ENCODE results near the gene MINDY4B. TPM values are rescaled to one million over a fixed set of nuclear protein-coding genes. Genes with fewer than 3 reads are reported as not detected.

Gene MINDY4B
- total and polyA plus RNA-seq, 2 of the 8 experiments (the other 6 are each of a cell fraction or from before 2014, with no cell fraction given) = not detected

GRCh38 chr3:150825192-150825915 is 79.9 kb downstream of the MINDY4B start:
- H2BK5ac ChIP-seq (ENCODE audit: low read depth, low read length) = no peak overlapping the region
- no peak overlapping the region; the same call in 1 of the 2 replicates for H4K8ac ChIP-seq (ENCODE audit: extremely low read depth, insufficient read depth, low read length)
- H3K4me2 ChIP-seq (ENCODE audit: insufficient read depth in 1 of 2, low read depth in 2 of 2, low read length in 2 of 2) = no peak overlapping the region
- no peaks in the 10 kb centered on the region for H3K9me3 ChIP-seq (ENCODE audit: insufficient read depth in 2 of 2, low read depth in 1 of 2, low read length in 1 of 2)
- no peak overlapping the region for H4K5ac ChIP-seq (ENCODE audit: insufficient read length, low read depth, low read length)
- H2BK20ac ChIP-seq (ENCODE audit: low read length) = no peak overlapping the region
- WGBS, 2 experiments (ENCODE audit: extremely low coverage in 1 of 2, insufficient coverage in 1 of 2, insufficient read length in 1 of 2, insufficient replicate concordance in 2 of 2, low coverage in 1 of 2, low lambda C conversion rate in 2 of 2, missing lambda C conversion rate in 1 of 2) = 87% methylated on average over 6 of the region's 6 CpGs; no CpG with 5 or more reads in 1 of the 2 experiments
- no peak overlapping the region for H4K91ac ChIP-seq (replicated peaks; ENCODE audit: insufficient read length, low read length)
- no peak overlapping the region; the same call in 1 of the 2 replicates for H2BK12ac ChIP-seq (ENCODE audit: low read depth, low read length)
- H3K4ac ChIP-seq (replicated peaks; ENCODE audit: insufficient read length, low read depth, low read length) = no peak overlapping the region
- H3K4me1 ChIP-seq (replicated peaks in 1 of 4; ENCODE audit: control insufficient read depth in 3 of 4, insufficient read depth in 4 of 4, low read length in 3 of 4) = no peaks in the 10 kb centered on the region; a peak in 1 of 7 replicates
- no peak overlapping the region for H3K9ac ChIP-seq (replicated peaks in 1 of 4; ENCODE audit: extremely low read depth in 1 of 4, low read depth in 3 of 4, low read length in 3 of 4)
- no peak overlapping the region for H3K23ac ChIP-seq (ENCODE audit: insufficient read length)
- ChIA-PET CTCF (ENCODE audit: partially characterized antibody) (interaction anchor here (0.7 to 8.7 kb wide), 8 partner anchors 11 to 54 kb away, joined by 4 to 104 read pairs (median 4); no protein-coding TSS in a partner anchor), POLR2A (ENCODE audit: partially characterized antibody) (no interaction called here)
- no peak overlapping the region for H3K4me3 ChIP-seq (ENCODE audit: extremely low read depth in 1 of 4, insufficient read depth in 2 of 4, low read depth in 3 of 4, low read length in 4 of 4)
- H3K56ac ChIP-seq (replicated peaks; ENCODE audit: insufficient read length, low read depth, low read length) = no peak overlapping the region
- no peak overlapping the region for H2BK15ac ChIP-seq (ENCODE audit: low read length)
- H3K18ac ChIP-seq (ENCODE audit: extremely low read depth, low read length) = no peak overlapping the region
- H3K79me1 ChIP-seq (ENCODE audit: low read depth, low read length) = no peaks in the 10 kb centered on the region
- H2AFZ ChIP-seq (ENCODE audit: low read length) = no peak overlapping the region
- no peaks in the 10 kb centered on the region for H3K36me3 ChIP-seq (ENCODE audit: control insufficient read depth in 2 of 4, insufficient read depth in 4 of 4, low read length in 3 of 4)
- FAIRE-seq (no peak), DNase-seq (ENCODE audit: low read depth in 1 of 2, low spot score in 2 of 2) (no peak)
- no peaks in the 10 kb centered on the region for H4K20me1 ChIP-seq (replicated peaks in 1 of 2; ENCODE audit: control insufficient read depth in 1 of 2, insufficient read depth in 2 of 2, low read length in 2 of 2)
- H2BK120ac ChIP-seq (replicated peaks; ENCODE audit: low read depth, low read length) = no peak overlapping the region
- H3K27me3 ChIP-seq (replicated peaks in 1 of 4; ENCODE audit: control insufficient read depth in 3 of 4, extremely low read depth in 1 of 4, insufficient read depth in 3 of 4, low read length in 3 of 4) = no peaks in the 10 kb centered on the region; a peak in 1 of 7 replicates
- H2AK5ac ChIP-seq (ENCODE audit: low read depth, low read length) = no peak overlapping the region
- TF ChIP-seq CHD1 (IDR thresholded peaks at IDR 0.05; ENCODE audit: low read depth, low read length) (no peak), CBX5 (IDR thresholded peaks at IDR 0.05; ENCODE audit: low read depth, low read length) (no peak), KDM1A (IDR thresholded peaks at IDR 0.05; ENCODE audit: borderline replicate concordance, low read length) (no peak), TEAD4 (IDR thresholded peaks at IDR 0.05; ENCODE audit: low read depth, low read length) (no peak), CTBP2 (IDR thresholded peaks at IDR 0.05; ENCODE audit: borderline replicate concordance, insufficient read depth, insufficient read length, low read length) (no peak), TAF7 (optimal IDR thresholded peaks at IDR 0.05; ENCODE audit: borderline replicate concordance, low read depth, low read length) (no peak), RNF2 (IDR thresholded peaks at IDR 0.05; ENCODE audit: borderline replicate concordance, low read depth, low read length, missing control alignments, poor library complexity, severe bottlenecking) (no peak), SP1 (IDR thresholded peaks at IDR 0.05; ENCODE audit: low read depth, low read length) (no peak), ZNF274 (IDR thresholded peaks at IDR 0.05; ENCODE audit: borderline replicate concordance, extremely low read depth, low read length) (no peak)
- no peak overlapping the region for H3K27ac ChIP-seq (ENCODE audit: low read depth, low read length)
- H3K23me2 ChIP-seq (ENCODE audit: low read depth, low read length) = no peaks in the 10 kb centered on the region
- no peaks in the 10 kb centered on the region for H3K79me2 ChIP-seq (ENCODE audit: control insufficient read depth in 1 of 2, insufficient read depth in 2 of 2, low read length in 2 of 2)
- H3K14ac ChIP-seq (ENCODE audit: insufficient read length) = no peak overlapping the region

Data from H1 (cell line).